K562 (cell line): ENCODE data around the gene GLIPR1L1. TPM values are rescaled to one million over a fixed set of nuclear protein-coding genes. Genes with fewer than 3 reads are reported as not detected.

Experiments used
- BCL6 ChIP-seq: fragments of 250-450 bp; sonication (Bioruptor Pico); IDR thresholded peaks from 2 replicates; pipeline ENCODE4 v1.4.0; 2020
- GABPA ChIP-seq: fragments of 200-800 bp; sonication (Bioruptor generic); conservative IDR thresholded peaks from 2 replicates; pipeline ENCODE4 v1.6.1; 2016; ENCODE audit warnings: low read depth, missing genetic modification characterization, missing compliant biosample characterization
- MAFK ChIP-seq: IDR thresholded peaks from 2 replicates; pipeline ENCODE4 v1.6.1; 2011; ENCODE audit warnings: low read length, improper control_type of control experiment
- NFYB ChIP-seq: IDR thresholded peaks from 2 replicates; pipeline ENCODE4 v1.6.1; 2011; ENCODE audit warnings: mild to moderate bottlenecking, moderate library complexity; ENCODE audit not compliant: insufficient read length; ENCODE audit errors: extremely low read depth
- NONO ChIP-seq, 2 experiments: fragments of 200-400 bp in 1 of 2; fragments of 450-650 bp in 1 of 2; formaldehyde crosslinking in 1 of 2; IDR thresholded peaks; 2 replicates each; pipeline ENCODE4 v1.6.1; 2017; ENCODE audit warnings: low read depth in 2 of 2, mild to moderate bottlenecking in 2 of 2, moderate library complexity in 2 of 2, low read length in 1 of 2
- RAD21 ChIP-seq, 2 experiments: fragments of 250-450 bp in 1 of 2; fragments of 450-650 bp in 1 of 2; sonication (Bioruptor Pico) in 1 of 2; formaldehyde crosslinking in 1 of 2; IDR thresholded peaks in 1 of 2; conservative IDR thresholded peaks in 1 of 2; 2 replicates each; pipeline versions ENCODE4 v1.4.0 to v1.8.0; 2020 to 2022; ENCODE audit warnings: mild to moderate bottlenecking in 2 of 2, moderate library complexity in 1 of 2
- REST ChIP-seq, 2 experiments: fragments of 450-650 bp; formaldehyde crosslinking in 1 of 2; IDR thresholded peaks; 2 replicates each; pipeline versions ENCODE4 v1.4.0 to v1.6.1; 2014 to 2020; ENCODE audit warnings: mild to moderate bottlenecking in 2 of 2, borderline replicate concordance in 1 of 2, low read depth in 1 of 2
- SFPQ ChIP-seq: fragments of 200-400 bp; formaldehyde crosslinking; IDR thresholded peaks from 2 replicates; pipeline ENCODE4 v1.6.1; 2017; ENCODE audit warnings: mild to moderate bottlenecking, low read depth, low read length, moderate library complexity
- ZNF408 ChIP-seq: fragments of 250-450 bp; sonication (Bioruptor Pico); IDR thresholded peaks from 2 replicates; pipeline ENCODE4 v1.4.0; 2020; ENCODE audit warnings: low read depth, mild to moderate bottlenecking, moderate library complexity
- ZNF589 ChIP-seq: fragments of 200-800 bp; sonication (Bioruptor generic); IDR thresholded peaks from 2 replicates; pipeline ENCODE4 v1.6.1; 2016; ENCODE audit warnings: low read depth, missing genetic modification characterization, missing compliant biosample characterization
- ZNF695 ChIP-seq: fragments of 450-650 bp; formaldehyde crosslinking; IDR thresholded peaks from 2 replicates; pipeline ENCODE4 v1.4.0; 2020; ENCODE audit warnings: mild to moderate bottlenecking, moderate library complexity
- ZNF75A ChIP-seq: fragments of 450-650 bp; formaldehyde crosslinking; IDR thresholded peaks from 2 replicates; pipeline ENCODE4 v1.4.0; 2020; ENCODE audit warnings: mild to moderate bottlenecking
- polyA plus RNA-seq, 8 experiments: library from polyadenylated mRNA; depleted of rRNA in 4 of 8; stranded (reverse) in 5 of 8; unstranded in 3 of 8; fragments of >200 nt; fragmentation: Nextera tagmentation in 2 of 8; fragmentation: Illumina TruSeq in 1 of 8; extraction: Ambion mirVana in 2 of 8; extraction: Trizol in 1 of 8; gene quantifications; 2 replicates each; pipeline versions ENCODE4 v1.2.1 to v1.2.3, GENCODE V29; 2011 to 2014; ENCODE audit warnings: inconsistent platforms in 1 of 8, missing spikeins in 1 of 8
- total RNA-seq, 7 experiments: library from RNA; depleted of rRNA in 6 of 7; stranded (reverse); fragments of >200 nt in 6 of 7; fragmentation: Illumina TruSeq in 2 of 7; extraction: Trizol in 2 of 7; gene quantifications; 2 replicates each; pipeline versions ENCODE4 v1.2.1 to v1.2.3, GENCODE V29; 2011 to 2021; ENCODE audit warnings: low replicate concordance in 1 of 7

GLIPR1L1 gene
- total and polyA plus RNA-seq, 9 of the 15 experiments (the other 6 are each of a cell fraction or from before 2014, with no cell fraction given), result not detected

GRCh38 chr12:75329918-75330826 lies 4.3 kb upstream of the GLIPR1L1 start, which contains the start of gene CAPS2 (continued):
- TF ChIP-seq NFYB, result no peak
- no peak for TF ChIP-seq ZNF695 (CRISPR knock-in tag)
- no peak for TF ChIP-seq ZNF589
- no peak for TF ChIP-seq BCL6 (CRISPR knock-in tag)
- TF ChIP-seq NONO (IDR thresholded peaks at IDR 0.05; ENCODE audit: low read depth in 2 of 2, low read length in 1 of 2), result peak in 1 of 2 experiments; percentile 28; a peak in 1 of 4 replicates
- no peak for TF ChIP-seq ZNF408
- TF ChIP-seq RAD21 (CRISPR knock-in tag; conservative IDR thresholded peaks at IDR 0.05 in 1 of 2, IDR thresholded peaks at IDR 0.05 in 1 of 2), result 0 out of 4 replicates have a peak, but pooled peaks of 1 of the 2 experiments have one; percentile 10
- TF ChIP-seq REST (IDR thresholded peaks at IDR 0.05; ENCODE audit: borderline replicate concordance), result no peak
- no peak for TF ChIP-seq REST (CRISPR knock-in tag; IDR thresholded peaks at IDR 0.05; ENCODE audit: low read depth)
- TF ChIP-seq SFPQ, result no peak
- TF ChIP-seq GABPA (tag), result peak; percentile 74
- no peak for TF ChIP-seq ZNF75A (CRISPR knock-in tag)
- TF ChIP-seq MAFK, result no peak
